Keratinocyte (primary cell): ENCODE measurements around the gene TSPAN4. TPM values are rescaled to one million over a fixed set of nuclear protein-coding genes. Genes with fewer than 3 reads are reported as not detected.

Experiments
- DNase-seq: peaks from one replicate; pipeline ENCODE4 v3.0.0-alpha.2; 2011; ENCODE audit warnings: low read depth, missing footprints, low spot score
- FAIRE-seq: peaks from 2 replicates; lab custom pipeline; 2011; peaks lifted over from hg19 to GRCh38; lab: Jason Lieb, UNC
- H2AFZ ChIP-seq: 2 replicates; pipeline ENCODE4 v1.6.0; 2012; ENCODE audit warnings: low read length, control low read depth, inconsistent platforms; ENCODE audit not compliant: control insufficient read depth
- H3K27ac ChIP-seq: 2 replicates; pipeline ENCODE4 v1.5.1; 2011; ENCODE audit warnings: low read length; ENCODE audit not compliant: control insufficient read depth, insufficient read depth
- H3K27me3 ChIP-seq: 3 replicates; pipeline ENCODE4 v1.6.0; 2011; ENCODE audit warnings: low read length; ENCODE audit not compliant: control insufficient read depth, insufficient read depth; ENCODE audit errors: extremely low read depth
- H3K36me3 ChIP-seq, 2 experiments: 2 replicates in 1 of 2; 3 replicates in 1 of 2; pipeline ENCODE4 v1.5.1; 2011; ENCODE audit warnings: low read length in 2 of 2, mild to moderate bottlenecking in 1 of 2; ENCODE audit not compliant: control insufficient read depth in 2 of 2, insufficient read depth in 2 of 2; ENCODE audit errors: extremely low read depth in 1 of 2
- H3K4me1 ChIP-seq: 3 replicates; pipeline ENCODE4 v1.5.1; 2011; ENCODE audit warnings: low read length; ENCODE audit not compliant: control insufficient read depth, insufficient read depth; ENCODE audit errors: extremely low read depth
- H3K4me2 ChIP-seq: 3 replicates; pipeline ENCODE4 v1.6.0; 2011; ENCODE audit warnings: low read depth, low read length; ENCODE audit not compliant: control insufficient read depth, insufficient read depth; ENCODE audit errors: extremely low read depth
- H3K4me3 ChIP-seq, 3 experiments: fragments of 200-600 bp in 1 of 3; sonication (generic) in 1 of 3; 2 replicates in 2 of 3; 3 replicates in 1 of 3; pipeline ENCODE4 v1.5.1; 2011 to 2016; ENCODE audit warnings: low read length in 3 of 3, mild to moderate bottlenecking in 3 of 3, control low read depth in 2 of 3, inconsistent platforms in 1 of 3, low read depth in 1 of 3, mixed read lengths in 1 of 3, mixed run types in 1 of 3, moderate library complexity in 1 of 3; ENCODE audit not compliant: control insufficient read depth in 2 of 3, insufficient read depth in 2 of 3; ENCODE audit errors: extremely low read depth in 1 of 3
- H3K79me2 ChIP-seq: 2 replicates; pipeline ENCODE4 v1.6.0; 2012; ENCODE audit warnings: low read length; ENCODE audit not compliant: control insufficient read depth, insufficient read depth
- H3K9ac ChIP-seq: 3 replicates; pipeline ENCODE4 v1.6.0; 2011; ENCODE audit warnings: low read length; ENCODE audit not compliant: control insufficient read depth, insufficient read depth; ENCODE audit errors: extremely low read depth
- H3K9me1 ChIP-seq: 3 replicates; pipeline ENCODE4 v1.6.0; 2011; ENCODE audit warnings: low read length; ENCODE audit not compliant: control insufficient read depth, insufficient read depth; ENCODE audit errors: extremely low read depth
- H3K9me3 ChIP-seq: 2 replicates; pipeline ENCODE4 v1.5.1; 2012; ENCODE audit warnings: low read depth, low read length; ENCODE audit not compliant: control insufficient read depth
- H4K20me1 ChIP-seq: 3 replicates; pipeline ENCODE4 v1.6.0; 2011; ENCODE audit warnings: low read length; ENCODE audit not compliant: control insufficient read depth, insufficient read depth; ENCODE audit errors: extremely low read depth
- EZH2 ChIP-seq: IDR thresholded peaks from one replicate; pipeline ENCODE4 v1.6.1; 2012; ENCODE audit warnings: inconsistent platforms, mild to moderate bottlenecking, low read length, moderate library complexity
- dilution Hi-C: fragments of 300-500 bp; cut with MboI; formaldehyde crosslinking; loops from one replicate; pipeline ENCODE4 v1.7.0; 2020; ENCODE audit warnings: low sequenced_read_pairs; ENCODE audit not compliant: extremely low pct_ligation_motif_present
- polyA plus RNA-seq, 5 experiments: library from polyadenylated mRNA; depleted of rRNA in 3 of 5; stranded (reverse) in 3 of 5; stranded (forward) in 1 of 5; unstranded in 1 of 5; fragments of >200 nt; gene quantifications; 1 replicate in 1 of 5; 2 replicates in 3 of 5; 3 replicates in 1 of 5; pipeline versions ENCODE4 v1.2.1 to v1.2.3, GENCODE V29; 2011 to 2012; ENCODE audit warnings: missing spikeins in 2 of 5, low read depth in 1 of 5, low replicate concordance in 1 of 5
- TF ChIP-seq, protein P1 (sequence below), 3 experiments: IDR thresholded peaks in 1 of 3; conservative IDR thresholded peaks in 1 of 3; optimal IDR thresholded peaks in 1 of 3; 2 replicates in 2 of 3; 3 replicates in 1 of 3; pipeline versions ENCODE3 to v1.5.1; 2011; ENCODE audit warnings: low read length in 3 of 3, mild to moderate bottlenecking in 3 of 3, moderate library complexity in 2 of 3, control low read depth in 1 of 3, inconsistent platforms in 1 of 3; ENCODE audit not compliant: insufficient read depth in 2 of 3; ENCODE audit errors: extremely low read depth in 1 of 3

The TSPAN4 gene
- polyA plus RNA-seq, 1 donor (not counting 4 experiments of a cell fraction or from before 2014, with no cell fraction given): 42.1 TPM

DNA sequence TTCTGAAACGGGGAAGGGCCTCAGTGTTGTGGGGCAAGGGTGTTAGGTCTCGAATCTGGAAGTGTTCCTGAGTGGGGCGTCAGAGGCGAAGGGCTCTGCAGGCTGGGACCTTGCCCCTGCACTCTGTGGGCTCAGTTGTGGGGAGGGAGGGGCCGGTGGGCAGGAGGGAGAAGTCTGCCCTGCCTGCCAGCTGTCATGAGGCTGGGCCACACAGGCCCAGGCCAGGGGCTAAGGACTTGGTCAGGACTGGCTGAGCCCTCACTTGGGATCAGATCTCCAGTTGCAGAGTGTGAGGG lies 14.8 kb upstream of the TSPAN4 start, which contains the start of gene CRACR2B:
Gene CRACR2B, plus strand, starts transcription at position 23 of the 296 bp plus-strand sequence. CDS start 689 bp downstream, outside the sequence.
- no peak within 1 kb of the TSS for H3K9ac ChIP-seq
- H3K27ac ChIP-seq: no peak within 1 kb of the TSS
- H2AFZ ChIP-seq: no peak within 1 kb of the TSS

DNA sequence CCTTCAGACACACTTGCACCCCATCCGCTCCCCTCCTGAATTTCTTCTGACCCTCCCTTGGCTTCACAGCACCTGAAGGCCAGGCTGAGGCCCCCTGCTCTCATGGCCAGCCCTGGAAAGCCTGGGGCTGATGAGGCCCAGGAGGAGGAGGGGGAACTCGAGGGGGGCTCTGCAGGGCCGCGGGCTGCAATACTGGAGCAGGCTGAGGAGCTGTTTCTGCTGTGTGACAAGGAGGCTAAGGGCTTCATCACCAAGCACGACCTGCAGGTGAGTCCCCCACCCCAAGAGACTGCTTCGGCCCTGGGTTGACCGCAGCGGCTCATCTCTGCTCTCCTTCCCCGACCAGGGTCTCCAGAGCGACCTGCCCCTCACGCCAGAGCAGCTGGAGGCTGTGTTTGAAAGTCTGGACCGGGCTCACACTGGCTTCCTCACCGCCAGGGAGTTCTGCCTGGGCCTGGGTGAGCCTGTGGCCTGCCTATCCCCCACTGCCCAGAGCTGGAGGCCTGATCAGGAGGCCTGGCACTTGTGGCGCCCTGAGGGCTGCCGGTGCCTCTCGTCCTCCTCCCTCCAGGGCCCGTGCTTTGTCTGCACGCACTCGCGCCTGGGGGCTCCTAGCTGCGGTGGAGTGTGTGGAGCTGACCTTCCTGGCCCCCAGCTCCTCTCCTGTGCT lies 14.0 kb upstream of the TSPAN4 start:
- no peaks in the 10 kb centered on the region for H4K20me1 ChIP-seq
- H3K9me1 ChIP-seq: no peaks in the 10 kb centered on the region
- peaks cover 50% of the 10 kb centered on the region for H3K27me3 ChIP-seq
- no peak for DNase-seq
- no peak overlapping the region for H3K27ac ChIP-seq
- H3K9ac ChIP-seq: no peak overlapping the region
- no peak for TF ChIP-seq EZH2
- TF ChIP-seq, protein P1, sequence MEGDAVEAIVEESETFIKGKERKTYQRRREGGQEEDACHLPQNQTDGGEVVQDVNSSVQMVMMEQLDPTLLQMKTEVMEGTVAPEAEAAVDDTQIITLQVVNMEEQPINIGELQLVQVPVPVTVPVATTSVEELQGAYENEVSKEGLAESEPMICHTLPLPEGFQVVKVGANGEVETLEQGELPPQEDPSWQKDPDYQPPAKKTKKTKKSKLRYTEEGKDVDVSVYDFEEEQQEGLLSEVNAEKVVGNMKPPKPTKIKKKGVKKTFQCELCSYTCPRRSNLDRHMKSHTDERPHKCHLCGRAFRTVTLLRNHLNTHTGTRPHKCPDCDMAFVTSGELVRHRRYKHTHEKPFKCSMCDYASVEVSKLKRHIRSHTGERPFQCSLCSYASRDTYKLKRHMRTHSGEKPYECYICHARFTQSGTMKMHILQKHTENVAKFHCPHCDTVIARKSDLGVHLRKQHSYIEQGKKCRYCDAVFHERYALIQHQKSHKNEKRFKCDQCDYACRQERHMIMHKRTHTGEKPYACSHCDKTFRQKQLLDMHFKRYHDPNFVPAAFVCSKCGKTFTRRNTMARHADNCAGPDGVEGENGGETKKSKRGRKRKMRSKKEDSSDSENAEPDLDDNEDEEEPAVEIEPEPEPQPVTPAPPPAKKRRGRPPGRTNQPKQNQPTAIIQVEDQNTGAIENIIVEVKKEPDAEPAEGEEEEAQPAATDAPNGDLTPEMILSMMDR (optimal IDR thresholded peaks at IDR 0.05 in 1 of 3, IDR thresholded peaks at IDR 0.05 in 1 of 3, conservative IDR thresholded peaks at IDR 0.05 in 1 of 3; ENCODE audit: extremely low read depth in 1 of 3, insufficient read depth in 2 of 3, low read length in 3 of 3): no peak
- no peaks in the 10 kb centered on the region for H3K9me3 ChIP-seq
- peaks cover 0 to 4% of the 10 kb centered on the region in 2 experiments for H3K36me3 ChIP-seq
- H2AFZ ChIP-seq: no peak overlapping the region
- H3K4me1 ChIP-seq: peaks cover 32% of the 10 kb centered on the region
- no peak for FAIRE-seq
- no peak overlapping the region for H3K4me3 ChIP-seq
- dilution Hi-C loops: no loop called here
- H3K79me2 ChIP-seq: peaks cover 6% of the 10 kb centered on the region
- no peak overlapping the region for H3K4me2 ChIP-seq

More for the DNA sequence above, 14.8 kb upstream of the TSPAN4 start, which contains the start of gene CRACR2B:
- H3K4me2 ChIP-seq: peak within 1 kb of the TSS; percentile 60
- peaks cover 50% of the 10 kb centered on the region for H3K27me3 ChIP-seq
- no peaks in the 10 kb centered on the region for H3K9me1 ChIP-seq
- peak within 1 kb of the TSS in 2 of 3 experiments; percentile 29 to 34 for H3K4me3 ChIP-seq
- DNase-seq: no peak
- H4K20me1 ChIP-seq: no peaks in the 10 kb centered on the region
- peaks cover 32% of the 10 kb centered on the region for H3K4me1 ChIP-seq
- dilution Hi-C loops: no loop called here
- H3K9me3 ChIP-seq: no peaks in the 10 kb centered on the region
- H3K79me2 ChIP-seq: no peaks in the 10 kb centered on the region
- peak; percentile 9 for TF ChIP-seq EZH2
- TF ChIP-seq, protein P1 (optimal IDR thresholded peaks at IDR 0.05 in 1 of 3, IDR thresholded peaks at IDR 0.05 in 1 of 3, conservative IDR thresholded peaks at IDR 0.05 in 1 of 3; ENCODE audit: extremely low read depth in 1 of 3, insufficient read depth in 2 of 3, low read length in 3 of 3): no peak
- peaks cover 0 to 4% of the 10 kb centered on the region in 2 experiments for H3K36me3 ChIP-seq
- no peak for FAIRE-seq
